D721Med (cell line): ENCODE measurements around the gene PAK4.

Experiments used
- DNase-seq: peaks from one replicate; pipeline ENCODE4 v3.0.0; 2011; ENCODE audit warnings: low spot score; ENCODE audit not compliant: insufficient read length
- FAIRE-seq: peaks from 2 replicates; lab custom pipeline; 2011; peaks lifted over from hg19 to GRCh38; lab: Jason Lieb, UNC
- TF ChIP-seq, protein P1 (sequence below): IDR thresholded peaks from 2 replicates; pipeline ENCODE4 v1.5.1; 2012; ENCODE audit warnings: mild to moderate bottlenecking, control low read depth; ENCODE audit not compliant: insufficient read depth; ENCODE audit errors: missing control alignments

PAK4 gene

GRCh38 chr19:39145180-39145953 is 19.8 kb downstream of the PAK4 start:
- TF ChIP-seq, protein P1, sequence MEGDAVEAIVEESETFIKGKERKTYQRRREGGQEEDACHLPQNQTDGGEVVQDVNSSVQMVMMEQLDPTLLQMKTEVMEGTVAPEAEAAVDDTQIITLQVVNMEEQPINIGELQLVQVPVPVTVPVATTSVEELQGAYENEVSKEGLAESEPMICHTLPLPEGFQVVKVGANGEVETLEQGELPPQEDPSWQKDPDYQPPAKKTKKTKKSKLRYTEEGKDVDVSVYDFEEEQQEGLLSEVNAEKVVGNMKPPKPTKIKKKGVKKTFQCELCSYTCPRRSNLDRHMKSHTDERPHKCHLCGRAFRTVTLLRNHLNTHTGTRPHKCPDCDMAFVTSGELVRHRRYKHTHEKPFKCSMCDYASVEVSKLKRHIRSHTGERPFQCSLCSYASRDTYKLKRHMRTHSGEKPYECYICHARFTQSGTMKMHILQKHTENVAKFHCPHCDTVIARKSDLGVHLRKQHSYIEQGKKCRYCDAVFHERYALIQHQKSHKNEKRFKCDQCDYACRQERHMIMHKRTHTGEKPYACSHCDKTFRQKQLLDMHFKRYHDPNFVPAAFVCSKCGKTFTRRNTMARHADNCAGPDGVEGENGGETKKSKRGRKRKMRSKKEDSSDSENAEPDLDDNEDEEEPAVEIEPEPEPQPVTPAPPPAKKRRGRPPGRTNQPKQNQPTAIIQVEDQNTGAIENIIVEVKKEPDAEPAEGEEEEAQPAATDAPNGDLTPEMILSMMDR: no peak
- FAIRE-seq (no peak), DNase-seq (no peak)

- TF ChIP-seq, protein P1: no peak
- DNase-seq (no peak), FAIRE-seq (no peak)
These were observed 20.5 kb downstream of the PAK4 start for GRCh38 chr19:39146091-39146490.

GRCh38 chr19:39146686-39147450 is 21.3 kb downstream of the PAK4 start:
- TF ChIP-seq, protein P1: no peak
- DNase-seq: no peak
- no peak for FAIRE-seq

DNA sequence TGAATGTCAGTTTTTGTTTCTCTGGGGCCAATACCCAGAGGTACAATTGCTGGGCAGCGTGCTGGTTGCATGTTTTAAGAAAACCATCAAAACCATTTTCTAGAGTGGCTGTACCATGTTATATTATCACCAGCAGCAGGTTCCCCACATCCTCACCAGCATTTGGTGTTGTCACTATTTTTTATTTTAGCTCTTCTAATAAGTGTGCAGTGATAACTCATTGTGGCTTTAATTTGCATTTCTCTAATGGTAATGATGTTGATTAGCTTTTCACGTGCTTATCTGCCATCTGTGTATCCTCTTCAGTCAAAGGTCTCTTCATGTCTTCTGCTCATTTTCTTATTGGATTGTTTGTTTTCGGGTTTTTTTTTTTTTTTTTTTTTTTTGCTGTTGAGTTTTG is 21.9 kb downstream of the PAK4 start:
- FAIRE-seq: no peak
- TF ChIP-seq, protein P1: no peak

DNA sequence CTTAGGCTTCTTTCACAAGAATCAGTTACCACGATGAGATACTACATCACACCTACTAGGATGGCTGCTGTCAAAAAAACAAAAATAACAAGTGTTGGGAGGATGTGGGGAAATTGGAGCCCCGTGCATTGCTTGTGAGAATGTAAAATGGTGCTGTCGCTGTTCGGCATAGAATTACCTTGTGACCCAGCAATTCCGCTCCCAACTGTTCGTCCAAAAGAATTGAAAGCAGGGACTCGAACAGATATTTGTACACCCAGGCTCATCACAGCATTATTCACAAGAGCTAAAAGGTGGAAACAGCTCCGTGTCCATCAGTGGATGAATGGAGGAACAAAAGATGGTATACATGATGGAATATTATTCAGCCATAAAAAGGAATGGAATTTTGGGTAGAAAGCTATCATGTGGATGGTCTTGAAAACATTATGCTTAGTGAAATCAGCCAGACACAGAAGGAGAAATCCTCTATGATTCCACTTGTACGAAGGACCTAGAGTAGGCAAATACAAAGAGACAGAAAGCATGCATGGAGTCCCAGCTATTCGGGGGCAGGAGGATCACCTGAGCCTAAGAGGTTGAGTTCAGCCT is 23.4 kb downstream of the PAK4 start:
- TF ChIP-seq, protein P1: no peak
- FAIRE-seq (no peak), DNase-seq (no peak)

More for the DNA sequence above, 21.9 kb downstream of the PAK4 start:
- DNase-seq: no peak

- FAIRE-seq: no peak
- DNase-seq: no peak
- TF ChIP-seq, protein P1: no peak
These were observed 24.6 kb downstream of the PAK4 start for GRCh38 chr19:39150235-39150634.
